Heart left ventricle (tissue), 13 donors: Measurements from ENCODE around the gene FUT8.

Source experiments
- POLR2A ChIP-seq, 2 donors: fragments of 450-650 bp; IDR thresholded peaks; one replicate each; pipeline ENCODE4 v1.6.1; 2017; ENCODE audit warnings: antibody characterized with exemption in 2 of 2, mild to moderate bottlenecking in 2 of 2, moderate library complexity in 2 of 2
- TF ChIP-seq, protein P1 (sequence below), 12 donors: fragments of 200-600 bp; sonication (generic) in 4 of 12; IDR thresholded peaks; one replicate each; pipeline versions ENCODE4 v1.5.0 to v1.8.0; 2018 to 2022; ENCODE audit warnings: antibody characterized with exemption in 12 of 12, mild to moderate bottlenecking in 5 of 12
- donor health status: ischemic (EF 13 %, LVEDD 7.1; RV severe dilation, severe dysfunction).
- donor health status: DM: no; HTN: yes; CAD: no.
- donor health status: DM: no; HTN: no; CAD: no.
- donor health status: ischemic (EF 25% LVEDD 6.9; RV normal size, moderate dysfunction).
- donor health status: ischemic (EF 25% LVEDD 5.7; RV mildly dilated, moderate dysfunction).
- donor health status: ischemic (EF 35%, LVEDD 5.7; RV mildly dilated, moderate dysfunction).
- donor health status: nonischemic (EF 11% LVEDD 7.7; RV severe dilation, severe dysfunction).
- donor health status: DM: yes; HTN: yes; CAD: no.
- donor health status: PGD.
- donor health status: ischemic (EF 29% LVEDD 5.4; RV normal size, mild dysfunction).
- donor health status: nonischemic (EF 23%, LVEDD 6.1; RV moderate dilation, normal function).

GRCh38 chr14:65791191-65791981 is 378.9 kb downstream of the FUT8 start:
- no peak for TF ChIP-seq POLR2A (IDR thresholded peaks at IDR 0.05)
- TF ChIP-seq, protein P1, sequence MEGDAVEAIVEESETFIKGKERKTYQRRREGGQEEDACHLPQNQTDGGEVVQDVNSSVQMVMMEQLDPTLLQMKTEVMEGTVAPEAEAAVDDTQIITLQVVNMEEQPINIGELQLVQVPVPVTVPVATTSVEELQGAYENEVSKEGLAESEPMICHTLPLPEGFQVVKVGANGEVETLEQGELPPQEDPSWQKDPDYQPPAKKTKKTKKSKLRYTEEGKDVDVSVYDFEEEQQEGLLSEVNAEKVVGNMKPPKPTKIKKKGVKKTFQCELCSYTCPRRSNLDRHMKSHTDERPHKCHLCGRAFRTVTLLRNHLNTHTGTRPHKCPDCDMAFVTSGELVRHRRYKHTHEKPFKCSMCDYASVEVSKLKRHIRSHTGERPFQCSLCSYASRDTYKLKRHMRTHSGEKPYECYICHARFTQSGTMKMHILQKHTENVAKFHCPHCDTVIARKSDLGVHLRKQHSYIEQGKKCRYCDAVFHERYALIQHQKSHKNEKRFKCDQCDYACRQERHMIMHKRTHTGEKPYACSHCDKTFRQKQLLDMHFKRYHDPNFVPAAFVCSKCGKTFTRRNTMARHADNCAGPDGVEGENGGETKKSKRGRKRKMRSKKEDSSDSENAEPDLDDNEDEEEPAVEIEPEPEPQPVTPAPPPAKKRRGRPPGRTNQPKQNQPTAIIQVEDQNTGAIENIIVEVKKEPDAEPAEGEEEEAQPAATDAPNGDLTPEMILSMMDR (IDR thresholded peaks at IDR 0.05), result no peak
